Calu3 (cell line): ENCODE data around the gene ZNF627. TPM values are rescaled to one million over a fixed set of nuclear protein-coding genes. Genes with fewer than 3 reads are reported as not detected.

ENCODE experiments used
- BruUV-seq: library from RNA; stranded (reverse); fragments of 400-500 nt; replicated peaks from 2 replicates; lab custom pipeline; 2021; lab: Mats Ljungman, UMichigan
- CTCF ChIA-PET: fragments of 300-600 bp; sonication (Branson Sonifier 250); formaldehyde crosslinking; loops from one replicate; lab custom pipeline; 2022; ENCODE audit warnings: antibody characterized with exemption; lab: Charles Lee
- DNase-seq: peaks from one replicate; pipeline ENCODE4 v3.0.0; 2022
- H3K27ac Mint-ChIP-seq: one replicate; pipeline ENCODE4 v1.8.0; 2022; ENCODE audit warnings: mixed read lengths; ENCODE audit not compliant: unreplicated experiment
- H3K27me3 Mint-ChIP-seq: one replicate; pipeline ENCODE4 v1.8.0; 2022; ENCODE audit warnings: mixed read lengths; ENCODE audit not compliant: unreplicated experiment
- H3K36me3 Mint-ChIP-seq: one replicate; pipeline ENCODE4 v1.8.0; 2022; ENCODE audit warnings: mild to moderate bottlenecking, moderate library complexity, mixed read lengths; ENCODE audit not compliant: insufficient read depth, unreplicated experiment
- H3K4me1 Mint-ChIP-seq: one replicate; pipeline ENCODE4 v1.8.0; 2022; ENCODE audit warnings: mild to moderate bottlenecking, low read depth, mixed read lengths; ENCODE audit not compliant: unreplicated experiment
- H3K4me3 Mint-ChIP-seq: one replicate; pipeline ENCODE4 v1.8.0; 2022; ENCODE audit warnings: mild to moderate bottlenecking, low read depth, moderate library complexity, mixed read lengths; ENCODE audit not compliant: unreplicated experiment
- H3K9me3 Mint-ChIP-seq: one replicate; pipeline ENCODE4 v1.8.0; 2022; ENCODE audit warnings: low read depth, mixed read lengths; ENCODE audit not compliant: unreplicated experiment
- CTCF ChIP-seq: fragments of 200-600 bp; IDR thresholded peaks from one replicate; pipeline ENCODE4 v1.8.0; 2022; ENCODE audit warnings: antibody characterized with exemption; ENCODE audit not compliant: unreplicated experiment
- intact Hi-C: fragments of 100-400 bp; cut with micrococcal nuclease; formaldehyde crosslinking; loops from one replicate; pipeline ENCODE4 v1.10.0; 2022; ENCODE audit not compliant: unreplicated experiment
- total RNA-seq: library from RNA; stranded (reverse); gene quantifications from 2 replicates; pipeline ENCODE4 v1.2.3, GENCODE V29; 2022

ZNF627 gene
- total RNA-seq, 1 experiment from 2014 or later, result 13.3 TPM

GRCh38 chr19:11551603-11552235 lies 45.6 kb upstream of the ZNF627 start:
- intact Hi-C loops, result no loop called here
- BruUV-seq, result no TSS peak
- H3K27me3 Mint-ChIP-seq, result no peaks in the 10 kb centered on the region
- H3K36me3 Mint-ChIP-seq, result peaks cover 16% of the 10 kb centered on the region
- H3K27ac Mint-ChIP-seq, result no peak overlapping the region
- CTCF ChIA-PET, result no interaction called here
- DNase-seq, result peak; percentile 9
- peaks cover 1% of the 10 kb centered on the region for H3K4me1 Mint-ChIP-seq
- H3K4me3 Mint-ChIP-seq, result no peak overlapping the region
- TF ChIP-seq CTCF, result no peak
- no peaks in the 10 kb centered on the region for H3K9me3 Mint-ChIP-seq

- TF ChIP-seq CTCF, result no peak
- H3K9me3 Mint-ChIP-seq, result no peaks in the 10 kb centered on the region
- H3K4me1 Mint-ChIP-seq, result peaks cover 10% of the 10 kb centered on the region
- no peak overlapping the region for H3K27ac Mint-ChIP-seq
- H3K36me3 Mint-ChIP-seq, result peaks cover 16% of the 10 kb centered on the region
- no TSS peak for BruUV-seq
- H3K4me3 Mint-ChIP-seq, result no peak overlapping the region
- H3K27me3 Mint-ChIP-seq, result no peaks in the 10 kb centered on the region
- intact Hi-C loops, result no loop called here
- DNase-seq, result no peak
- CTCF ChIA-PET, result no interaction called here
Observed at GRCh38 chr19:11552666-11553372, 44.5 kb upstream of the ZNF627 start.

GRCh38 chr19:11554160-11554559 lies 43.1 kb upstream of the ZNF627 start:
- H3K36me3 Mint-ChIP-seq, result peaks cover 27% of the 10 kb centered on the region
- H3K9me3 Mint-ChIP-seq, result no peaks in the 10 kb centered on the region
- CTCF ChIA-PET, result interaction anchor here (0.7 kb wide), 1 partner anchor 1654 kb away, joined by 11 read pairs; no protein-coding TSS in a partner anchor
- intact Hi-C loops, result no loop called here
- H3K4me3 Mint-ChIP-seq, result no peak overlapping the region
- DNase-seq, result no peak
- H3K27ac Mint-ChIP-seq, result no peak overlapping the region
- no peak for TF ChIP-seq CTCF
- H3K27me3 Mint-ChIP-seq, result no peaks in the 10 kb centered on the region
- no TSS peak for BruUV-seq
- peaks cover 16% of the 10 kb centered on the region for H3K4me1 Mint-ChIP-seq

GRCh38 chr19:11555246-11555645 lies 42.0 kb upstream of the ZNF627 start:
- no TSS peak for BruUV-seq
- Mint-ChIP-seq H3K27ac (no peak overlapping the region), H3K27me3 (no peaks in the 10 kb centered on the region)

More at GRCh38 chr19:11555246-11555645, 42.0 kb upstream of the ZNF627 start:
- CTCF ChIA-PET, result no interaction called here
- no peak for DNase-seq
- Mint-ChIP-seq H3K36me3 (peaks cover 30% of the 10 kb centered on the region), H3K9me3 (no peaks in the 10 kb centered on the region), H3K4me1 (peaks cover 16% of the 10 kb centered on the region), H3K4me3 (no peak overlapping the region)
- intact Hi-C loops, result no loop called here
- TF ChIP-seq CTCF, result no peak
